Loucy (cell line): ENCODE results near the gene PHB1.

Experiments
- H2AFZ ChIP-seq: fragments of 200-600 bp; sonication (generic); 2 replicates; pipeline ENCODE4 v1.6.0; 2016; ENCODE audit warnings: antibody characterized with exemption, mild to moderate bottlenecking, low read length, moderate library complexity
- H3F3A ChIP-seq: fragments of 200-600 bp; 2 replicates; pipeline ENCODE4 v1.6.0; 2016; ENCODE audit warnings: antibody characterized with exemption, low read depth, mild to moderate bottlenecking
- H3K27me3 ChIP-seq: fragments of 200-600 bp; sonication (generic); 2 replicates; pipeline ENCODE4 v1.6.1; 2014; ENCODE audit warnings: low read length, mild to moderate bottlenecking; ENCODE audit not compliant: insufficient read depth, poor library complexity, severe bottlenecking
- H3K36me3 ChIP-seq: fragments of 200-600 bp; sonication (generic); 2 replicates; pipeline ENCODE4 v1.6.1; 2016; ENCODE audit warnings: low read length; ENCODE audit not compliant: insufficient read depth
- H3K4me1 ChIP-seq: fragments of 200-600 bp; sonication (generic); 2 replicates; pipeline ENCODE4 v1.5.1; 2014; ENCODE audit warnings: low read length, mild to moderate bottlenecking; ENCODE audit not compliant: insufficient read depth, poor library complexity, severe bottlenecking
- H3K4me2 ChIP-seq: fragments of 200-600 bp; sonication (generic); 2 replicates; pipeline ENCODE4 v1.6.0; 2014; ENCODE audit warnings: antibody characterized with exemption, low read length, low read depth, mild to moderate bottlenecking; ENCODE audit not compliant: poor library complexity, severe bottlenecking
- H3K4me3 ChIP-seq: fragments of 200-600 bp; sonication (generic); 2 replicates; pipeline ENCODE4 v1.5.1; 2014; ENCODE audit warnings: low read length, mild to moderate bottlenecking, mixed read lengths; ENCODE audit not compliant: poor library complexity, severe bottlenecking
- H3K79me2 ChIP-seq: fragments of 200-600 bp; sonication (generic); 2 replicates; pipeline ENCODE4 v1.6.1; 2014; ENCODE audit warnings: low read length; ENCODE audit not compliant: insufficient read depth
- H3K9ac ChIP-seq: fragments of 200-600 bp; sonication (generic); 2 replicates; pipeline ENCODE4 v1.6.0; 2014; ENCODE audit warnings: mild to moderate bottlenecking, low read depth, low read length, moderate library complexity; ENCODE audit not compliant: poor library complexity, severe bottlenecking
- H3K9me2 ChIP-seq: fragments of 200-600 bp; sonication (generic); replicated peaks from 2 replicates; pipeline ENCODE4 v1.6.1; 2016; ENCODE audit warnings: low read depth, low read length, mixed read lengths
- H3K9me3 ChIP-seq: fragments of 200-600 bp; sonication (generic); 2 replicates; pipeline ENCODE4 v1.6.1; 2014; ENCODE audit warnings: mild to moderate bottlenecking, antibody characterized with exemption, low read length, low read depth; ENCODE audit not compliant: insufficient read depth
- H4K20me1 ChIP-seq: fragments of 200-600 bp; sonication (generic); 2 replicates; pipeline ENCODE4 v1.6.0; 2014; ENCODE audit warnings: antibody characterized with exemption, low read length, mild to moderate bottlenecking; ENCODE audit not compliant: insufficient read depth, poor library complexity, severe bottlenecking
- CTCF ChIP-seq: fragments of 200-600 bp; sonication (generic); conservative IDR thresholded peaks from 2 replicates; pipeline ENCODE4 v1.5.1; 2014; ENCODE audit warnings: mild to moderate bottlenecking, antibody characterized with exemption, low read length
- EZH2phosphoT487 ChIP-seq: fragments of 200-600 bp; IDR thresholded peaks from 2 replicates; pipeline ENCODE4 v1.6.1; 2018; ENCODE audit warnings: antibody characterized with exemption, mild to moderate bottlenecking, moderate library complexity, borderline replicate concordance

The PHB1 gene

GRCh38 chr17:49386373-49386772, 28.3 kb downstream of the PHB1 start:
- H3K9me3 ChIP-seq = no peaks in the 10 kb centered on the region
- H3K9me2 ChIP-seq = no peaks in the 10 kb centered on the region
- no peaks in the 10 kb centered on the region for H3K79me2 ChIP-seq
- H3K4me3 ChIP-seq = no peak overlapping the region
- H3K9ac ChIP-seq = no peak overlapping the region
- H3K36me3 ChIP-seq = no peaks in the 10 kb centered on the region
- no peak overlapping the region for H3K4me2 ChIP-seq
- TF ChIP-seq EZH2phosphoT487 (no peak), CTCF (no peak)
- no peaks in the 10 kb centered on the region for H4K20me1 ChIP-seq
- no peaks in the 10 kb centered on the region for H3K27me3 ChIP-seq
- peaks cover 41% of the 10 kb centered on the region for H3K4me1 ChIP-seq
- H3F3A ChIP-seq = no peaks in the 10 kb centered on the region
- no peak overlapping the region for H2AFZ ChIP-seq

GRCh38 chr17:49384951-49385350, 29.7 kb downstream of the PHB1 start:
- Histone ChIP-seq H3F3A (no peaks in the 10 kb centered on the region), H3K4me3 (no peak overlapping the region), H3K9me3 (no peaks in the 10 kb centered on the region), H3K79me2 (no peaks in the 10 kb centered on the region), H3K36me3 (no peaks in the 10 kb centered on the region), H3K4me2 (no peak overlapping the region), H3K4me1 (peaks cover 28% of the 10 kb centered on the region), H2AFZ (no peak overlapping the region), H3K27me3 (no peaks in the 10 kb centered on the region), H3K9ac (no peak overlapping the region), H3K9me2 (no peaks in the 10 kb centered on the region), H4K20me1 (no peaks in the 10 kb centered on the region)
- no peak for TF ChIP-seq CTCF
- TF ChIP-seq EZH2phosphoT487 = no peak

GRCh38 chr17:49383060-49383459, 31.6 kb downstream of the PHB1 start:
- H3K36me3 ChIP-seq = no peaks in the 10 kb centered on the region
- H3K9ac ChIP-seq = no peak overlapping the region
- no peak overlapping the region for H2AFZ ChIP-seq
- H3K27me3 ChIP-seq = no peaks in the 10 kb centered on the region
- no peaks in the 10 kb centered on the region for H3K79me2 ChIP-seq
- no peak overlapping the region for H3K4me2 ChIP-seq
- H3K4me3 ChIP-seq = no peak overlapping the region
- no peaks in the 10 kb centered on the region for H3F3A ChIP-seq
- peaks cover 10% of the 10 kb centered on the region for H3K4me1 ChIP-seq
- H3K9me2 ChIP-seq = no peaks in the 10 kb centered on the region
- H3K9me3 ChIP-seq = no peaks in the 10 kb centered on the region
- TF ChIP-seq EZH2phosphoT487 (no peak), CTCF (no peak)
- H4K20me1 ChIP-seq = no peaks in the 10 kb centered on the region
